OCI-LY1 (cell line): ENCODE results near the gene SFMBT2.

Experiments
- H2AFZ ChIP-seq: fragments of 200-600 bp; sonication (generic), shearing (Covaris generic); 2 replicates; pipeline ENCODE4 v1.6.0; 2014; ENCODE audit warnings: antibody characterized with exemption, mild to moderate bottlenecking, low read length
- H3F3A ChIP-seq: fragments of 200-600 bp; sonication (generic), shearing (Covaris generic); 2 replicates; pipeline ENCODE4 v1.6.0; 2014; ENCODE audit warnings: mild to moderate bottlenecking, antibody characterized with exemption, low read length, moderate library complexity; ENCODE audit not compliant: insufficient read depth
- H3K27ac ChIP-seq: fragments of 200-600 bp; sonication (generic); 2 replicates; pipeline ENCODE4 v1.5.1; 2014; ENCODE audit warnings: low read length, mixed run types, mild to moderate bottlenecking, low read depth; ENCODE audit not compliant: poor library complexity, severe bottlenecking
- H3K27me3 ChIP-seq: fragments of 200-600 bp; sonication (generic); 2 replicates; pipeline ENCODE4 v1.6.0; 2014; ENCODE audit warnings: antibody characterized with exemption, mild to moderate bottlenecking, low read length, moderate library complexity; ENCODE audit not compliant: insufficient read depth
- H3K36me3 ChIP-seq: fragments of 200-600 bp; sonication (generic); 2 replicates; pipeline ENCODE4 v1.6.1; 2014; ENCODE audit warnings: mild to moderate bottlenecking, antibody characterized with exemption, low read length, moderate library complexity, mixed read lengths; ENCODE audit not compliant: insufficient read depth
- H3K4me1 ChIP-seq: fragments of 200-600 bp; sonication (generic); 2 replicates; pipeline ENCODE4 v1.5.1; 2014; ENCODE audit warnings: mild to moderate bottlenecking, low read length, moderate library complexity; ENCODE audit not compliant: insufficient read depth, severe bottlenecking
- H3K4me2 ChIP-seq: fragments of 200-600 bp; sonication (generic), shearing (Covaris generic); 2 replicates; pipeline ENCODE4 v1.6.1; 2014; ENCODE audit warnings: low read length
- H3K4me3 ChIP-seq: fragments of 200-600 bp; sonication (generic); 2 replicates; pipeline ENCODE4 v1.5.1; 2014; ENCODE audit warnings: low read length, low read depth, mild to moderate bottlenecking, mixed read lengths; ENCODE audit not compliant: poor library complexity, severe bottlenecking
- H3K79me2 ChIP-seq: fragments of 200-600 bp; shearing (Covaris generic); 2 replicates; pipeline ENCODE4 v1.6.1; 2016; ENCODE audit warnings: mixed run types, low read length, mixed read lengths; ENCODE audit not compliant: insufficient read depth
- H3K9ac ChIP-seq: fragments of 200-600 bp; sonication (generic), shearing (Covaris generic); 2 replicates; pipeline ENCODE4 v1.6.1; 2014; ENCODE audit warnings: mild to moderate bottlenecking, low read length, mixed read lengths
- H3K9me2 ChIP-seq: fragments of 200-600 bp; sonication (generic), shearing (Covaris generic); 2 replicates; pipeline ENCODE4 v1.6.1; 2014; ENCODE audit warnings: low read depth, mild to moderate bottlenecking, low read length, mixed read lengths
- H3K9me3 ChIP-seq: fragments of 200-600 bp; shearing (Covaris generic); 2 replicates; pipeline ENCODE4 v1.6.1; 2014; ENCODE audit warnings: low read length, mixed read lengths
- H4K20me1 ChIP-seq: fragments of 200-600 bp; sonication (generic), shearing (Covaris generic); 2 replicates; pipeline ENCODE4 v1.6.0; 2016; ENCODE audit warnings: mild to moderate bottlenecking, low read length; ENCODE audit not compliant: insufficient read depth
- CTCF ChIP-seq: fragments of 200-600 bp; sonication (generic), shearing (Covaris generic); IDR thresholded peaks from 2 replicates; pipeline ENCODE4 v1.5.1; 2017; ENCODE audit warnings: mild to moderate bottlenecking, antibody characterized with exemption, low read length, moderate library complexity, mixed read lengths
- EZH2 ChIP-seq: fragments of 200-600 bp; sonication (generic), shearing (Covaris generic); IDR thresholded peaks from 2 replicates; pipeline ENCODE4 v1.8.0; 2017; ENCODE audit warnings: borderline replicate concordance, mixed run types, mild to moderate bottlenecking, antibody characterized with exemption, low read length, moderate library complexity, mixed read lengths

SFMBT2 gene

GRCh38 chr10:7133958-7134357, 276.9 kb downstream of the SFMBT2 start:
- H3K4me2 ChIP-seq: no peak overlapping the region
- no peaks in the 10 kb centered on the region for H4K20me1 ChIP-seq
- no peaks in the 10 kb centered on the region for H3K36me3 ChIP-seq
- H3K4me3 ChIP-seq: no peak overlapping the region
- H2AFZ ChIP-seq: no peak overlapping the region
- H3F3A ChIP-seq: no peaks in the 10 kb centered on the region
- H3K27me3 ChIP-seq: no peaks in the 10 kb centered on the region
- no peak overlapping the region for H3K9ac ChIP-seq
- H3K9me3 ChIP-seq: no peaks in the 10 kb centered on the region
- TF ChIP-seq CTCF (no peak), EZH2 (no peak)
- no peak overlapping the region for H3K27ac ChIP-seq
- H3K79me2 ChIP-seq: no peaks in the 10 kb centered on the region
- H3K4me1 ChIP-seq: no peaks in the 10 kb centered on the region
- no peaks in the 10 kb centered on the region for H3K9me2 ChIP-seq

- Histone ChIP-seq H3K9me3 (no peaks in the 10 kb centered on the region), H3K4me2 (no peak overlapping the region), H3K79me2 (no peaks in the 10 kb centered on the region), H3K9ac (no peak overlapping the region), H2AFZ (no peak overlapping the region), H3K27ac (no peak overlapping the region), H3K27me3 (no peaks in the 10 kb centered on the region), H3K9me2 (no peaks in the 10 kb centered on the region), H3K36me3 (no peaks in the 10 kb centered on the region), H3F3A (no peaks in the 10 kb centered on the region), H3K4me1 (no peaks in the 10 kb centered on the region), H3K4me3 (no peak overlapping the region), H4K20me1 (no peaks in the 10 kb centered on the region)
- no peak for TF ChIP-seq CTCF
- no peak for TF ChIP-seq EZH2
Measured at GRCh38 chr10:7133278-7133677, 277.6 kb downstream of the SFMBT2 start.

GRCh38 chr10:7130191-7130911, 280.5 kb downstream of the SFMBT2 start:
- Histone ChIP-seq H3K9me2 (no peaks in the 10 kb centered on the region), H3K4me1 (no peaks in the 10 kb centered on the region), H3K4me3 (no peak overlapping the region), H3K4me2 (no peak overlapping the region), H3F3A (no peaks in the 10 kb centered on the region), H2AFZ (no peak overlapping the region), H4K20me1 (no peaks in the 10 kb centered on the region), H3K9ac (no peak overlapping the region), H3K36me3 (no peaks in the 10 kb centered on the region), H3K79me2 (no peaks in the 10 kb centered on the region), H3K27ac (no peak overlapping the region), H3K9me3 (no peaks in the 10 kb centered on the region), H3K27me3 (no peaks in the 10 kb centered on the region)
- TF ChIP-seq EZH2 (no peak), CTCF (no peak)
